Cardiac septum (tissue), 1 donor: ENCODE measurements around the gene STK10. TPM values are rescaled to one million over a fixed set of nuclear protein-coding genes. Genes with fewer than 3 reads are reported as not detected.
"Not testable (repeated sequence)": the region's sequence is repeated elsewhere in the genome, so short reads cannot be mapped to it uniquely, and the experiment has no call there.

Experiments
- DNase-seq: peaks from one replicate; pipeline ENCODE4 v3.0.0-alpha.2; 2020; ENCODE audit warnings: low spot score
- intact Hi-C: fragments of 100-400 bp; cut with DNase I; formaldehyde crosslinking; loops from one replicate; pipeline ENCODE4 v1.14.0; 2022
- total RNA-seq: library from RNA; stranded (reverse); fragmentation: NEBNext Ultra II Directional; extraction: Animal tissue kit (Norgen Biotek cat#: 25700); gene quantifications from one replicate; pipeline ENCODE4 v1.2.1, GENCODE V29; 2021
- donor health status: DM: no; HTN: no; CAD: no.

Gene STK10
- total RNA-seq, 1 donor from 2014 or later, result 12.1 TPM

- intact Hi-C loops, result no loop called here
- no peak for DNase-seq
Observed at GRCh38 chr5:172170251-172170701, 17.7 kb downstream of the STK10 start.

DNA sequence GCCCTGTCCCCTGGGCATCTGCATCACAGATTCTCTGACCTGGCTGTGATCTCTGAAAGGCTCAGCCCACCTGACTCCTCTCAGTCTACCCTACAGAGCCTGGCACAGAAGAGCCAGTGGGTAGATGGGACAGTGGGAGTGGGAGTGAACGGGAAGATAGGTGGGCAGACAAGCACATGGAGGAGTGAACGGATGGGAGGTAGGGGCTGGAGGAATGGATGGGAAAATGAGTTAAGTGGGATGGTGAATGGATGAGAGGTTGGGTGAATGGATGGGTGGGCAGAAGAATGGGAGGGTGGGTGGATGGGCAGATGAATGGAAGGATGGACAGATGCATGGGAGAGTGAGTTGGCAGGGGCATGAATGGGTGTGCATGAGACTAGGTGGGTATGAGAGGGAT, 18.8 kb downstream of the STK10 start:
- intact Hi-C loops, result no loop called here
- DNase-seq, result no peak

DNA sequence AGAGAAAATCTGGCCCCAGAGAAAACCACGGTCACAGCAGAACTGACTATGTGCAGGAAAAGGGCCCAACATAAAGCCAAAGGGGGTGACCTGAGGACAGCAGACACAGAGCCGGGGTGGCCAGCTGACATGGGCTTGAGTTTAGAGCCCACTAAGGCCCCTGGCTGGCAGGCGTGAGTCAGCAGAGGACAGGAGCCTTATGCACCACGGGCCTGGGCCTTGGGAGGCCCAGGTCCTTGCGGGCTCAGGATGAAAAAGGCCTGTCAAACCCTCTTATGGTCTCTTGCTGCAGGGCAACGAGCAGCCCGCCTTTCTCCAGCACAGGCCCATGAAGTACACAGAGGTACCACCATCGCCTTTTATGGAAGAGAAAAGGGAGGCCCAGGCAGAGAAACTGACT, 19.7 kb downstream of the STK10 start:
- DNase-seq, result no peak
- intact Hi-C loops, result no loop called here

DNA sequence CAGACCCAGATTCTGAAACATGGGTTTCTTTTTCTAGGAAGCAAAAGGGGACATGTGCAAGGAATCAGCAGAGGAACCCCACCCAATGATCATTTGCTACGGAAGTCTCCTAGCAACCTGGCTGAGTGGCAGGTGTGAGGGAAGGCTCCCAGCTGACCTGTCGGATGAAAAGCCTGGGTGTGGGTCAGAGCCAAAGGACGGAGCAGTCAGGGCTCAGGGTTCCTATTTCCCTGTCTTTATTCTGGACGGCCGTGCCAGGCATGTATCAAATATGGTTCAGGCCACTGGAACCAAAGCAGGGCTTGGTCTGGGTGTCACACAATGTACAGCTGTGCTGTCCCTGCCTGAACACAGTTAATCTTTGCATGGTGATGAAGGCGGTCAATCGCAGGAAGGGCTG, 20.1 kb downstream of the STK10 start:
- intact Hi-C loops, result no loop called here
- DNase-seq, result no peak

DNA sequence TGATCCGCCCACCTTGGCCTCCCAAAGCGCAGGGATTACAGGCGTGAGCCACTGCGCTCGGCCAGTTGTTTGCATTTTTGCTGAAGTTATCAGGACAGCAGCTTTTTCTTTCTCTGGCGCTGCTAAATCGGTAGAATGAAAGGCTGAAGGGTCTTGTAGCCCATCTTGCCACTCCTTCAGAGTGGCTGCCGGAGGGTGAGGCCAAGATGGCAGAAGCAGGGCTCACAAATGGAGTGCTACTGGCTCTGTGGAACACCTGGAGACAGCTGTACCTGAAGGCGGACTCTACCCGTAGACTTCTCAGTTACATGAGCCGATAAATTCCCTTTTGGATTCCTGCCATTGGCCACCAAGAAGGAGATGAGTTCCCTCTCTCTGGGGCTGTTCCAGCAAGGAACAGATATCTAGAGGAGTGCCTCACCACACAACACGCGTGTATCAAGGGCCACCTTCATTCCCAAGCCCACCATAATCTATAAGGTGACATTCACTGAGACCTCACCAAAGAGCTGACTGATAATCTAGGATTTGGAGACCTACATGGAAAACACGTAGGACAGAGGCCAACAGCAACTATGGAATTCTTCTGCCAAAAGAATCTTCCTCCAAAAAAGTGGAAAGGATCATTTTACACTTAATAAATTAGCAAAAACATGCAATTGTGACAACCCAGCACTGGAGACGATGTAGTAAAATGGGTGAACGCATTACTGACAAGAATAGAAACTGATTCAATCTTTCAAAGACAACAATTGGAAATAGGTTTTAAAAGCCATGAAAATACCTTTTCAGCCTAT, 21.8 kb downstream of the STK10 start:
- no peak for DNase-seq
- intact Hi-C loops, result no loop called here

DNA sequence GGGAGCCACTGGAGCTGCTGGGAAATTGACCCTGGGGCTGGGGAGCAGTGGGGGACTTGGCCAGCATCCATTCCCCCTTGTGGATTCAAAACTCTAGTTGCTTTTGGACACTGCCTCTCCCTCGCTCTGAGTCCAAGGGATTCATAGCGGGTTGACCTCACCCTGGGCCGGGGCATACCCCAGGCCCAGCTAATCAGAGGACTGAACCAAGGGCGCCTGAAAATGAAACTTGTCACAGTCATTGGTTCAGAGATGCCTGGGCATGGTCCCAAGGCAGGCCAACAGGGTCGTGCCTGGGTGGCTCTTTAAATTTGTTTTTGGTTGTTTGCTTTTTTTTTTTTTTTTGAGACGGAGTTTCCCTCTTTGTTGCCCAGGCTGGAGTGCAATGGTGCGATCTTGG, 22.6 kb downstream of the STK10 start:
- intact Hi-C loops, result no loop called here
- no peak for DNase-seq

DNA sequence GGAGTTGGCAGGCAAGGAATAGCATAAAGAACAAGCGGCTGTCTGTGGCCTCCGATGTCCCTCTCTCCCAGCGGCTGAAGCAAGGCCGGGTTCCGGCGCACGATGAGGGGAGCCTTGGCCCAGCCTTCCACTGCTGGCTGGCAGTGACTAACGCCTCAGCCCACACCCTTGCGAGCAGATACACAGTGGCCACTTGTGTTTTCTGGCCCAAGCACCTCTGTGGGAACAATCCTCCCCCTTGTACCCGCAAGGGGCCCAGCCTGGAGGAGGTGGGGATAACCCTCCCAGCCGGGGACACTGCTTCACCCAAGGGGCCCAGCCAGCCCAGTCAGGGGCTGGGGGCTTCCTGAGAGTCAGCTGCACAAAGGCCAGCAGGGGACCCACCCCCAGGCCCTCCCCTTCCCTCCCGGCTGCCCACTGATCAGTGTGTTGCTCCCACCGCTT, 23.2 kb downstream of the STK10 start:
- intact Hi-C loops, result no loop called here

GRCh38 chr5:172163346-172163745, 24.7 kb downstream of the STK10 start:
- intact Hi-C loops, result no loop called here
- no peak for DNase-seq

More for the DNA sequence above, 23.2 kb downstream of the STK10 start:
- no peak for DNase-seq

DNA sequence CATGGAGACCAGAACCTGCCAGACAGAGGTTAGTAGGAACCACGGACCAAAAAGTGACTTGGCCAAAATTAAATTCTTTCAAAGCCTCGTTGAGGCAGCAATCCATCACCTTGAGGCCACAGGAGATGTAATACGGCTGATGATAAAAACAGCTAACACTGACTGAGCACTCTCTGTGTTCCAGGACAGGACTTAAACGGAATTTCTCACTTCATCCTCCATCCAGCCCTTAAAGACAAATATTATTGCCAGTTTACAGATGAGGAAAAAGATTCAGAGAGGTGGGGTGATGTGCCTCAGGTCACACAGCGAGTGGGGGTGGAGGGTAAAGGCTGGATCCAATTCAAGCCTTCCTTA, 25.1 kb downstream of the STK10 start:
- intact Hi-C loops, result no loop called here
- no peak for DNase-seq

DNA sequence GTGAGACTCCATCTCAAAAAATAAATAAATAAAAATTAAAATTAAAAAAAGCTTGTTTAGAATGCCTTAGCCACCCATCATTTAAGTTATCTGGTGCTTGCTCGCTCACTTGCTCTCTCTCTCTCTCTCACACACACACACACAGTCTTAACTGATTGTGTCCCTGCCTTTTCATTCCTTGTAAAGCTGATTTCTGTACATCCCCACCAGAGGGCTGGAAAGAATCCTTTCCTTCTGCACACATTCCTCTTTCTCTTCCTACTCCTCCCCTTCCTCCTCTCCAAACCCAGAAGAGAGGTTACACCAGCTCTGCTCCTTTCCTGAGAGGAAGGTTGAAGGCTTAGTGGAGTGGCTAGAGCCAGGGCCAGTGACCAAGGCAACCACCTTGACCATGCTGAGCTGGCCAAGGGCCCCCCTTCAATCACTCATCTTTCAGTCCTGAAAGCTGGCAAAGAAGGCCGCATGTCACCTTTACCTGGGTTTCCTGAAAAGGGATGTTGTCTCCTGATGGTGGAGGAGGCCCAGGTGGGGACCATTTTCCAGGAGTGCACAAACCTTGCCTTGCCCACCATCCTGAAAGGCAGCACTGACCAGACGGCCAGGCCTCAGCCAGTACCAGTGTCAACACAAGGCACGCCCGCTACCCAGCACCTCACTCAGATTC, 25.6 kb downstream of the STK10 start:
- DNase-seq, result no peak
- intact Hi-C loops, result no loop called here

- no peak for DNase-seq
- intact Hi-C loops, result no loop called here
Observed at GRCh38 chr5:172160506-172160905, 27.5 kb downstream of the STK10 start.

- no peak for DNase-seq
- intact Hi-C loops, result loop anchor here (5.0 kb wide), 1 partner anchor 42 kb away; no protein-coding TSS in a partner anchor
Observed at GRCh38 chr5:172159016-172159415, 29.0 kb downstream of the STK10 start.

DNA sequence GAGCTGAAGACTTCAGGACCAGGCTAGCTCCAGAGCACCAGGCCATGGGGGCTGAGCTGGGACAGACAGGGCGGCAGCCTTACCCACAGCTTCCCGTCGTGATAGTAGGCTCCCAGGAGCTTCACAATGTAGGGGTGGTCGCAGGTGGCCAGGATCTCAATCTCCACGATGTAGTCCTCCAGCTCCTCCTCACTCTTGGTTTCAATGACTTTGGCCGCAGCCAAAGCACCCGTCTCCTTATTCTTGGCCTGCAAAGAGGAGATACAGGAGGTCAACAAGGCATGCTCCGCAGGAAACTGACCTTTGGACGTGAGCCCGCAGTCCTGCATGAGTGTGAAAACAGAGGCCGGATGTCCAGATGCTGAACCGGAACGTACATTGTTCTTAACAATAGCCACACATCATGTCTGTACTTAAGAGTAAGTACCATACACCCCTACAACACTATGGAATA, 31.5 kb downstream of the STK10 start:
- intact Hi-C loops, result loop anchor here (5.0 kb wide), 1 partner anchor 39 kb away; no protein-coding TSS in a partner anchor
- no peak for DNase-seq

DNA sequence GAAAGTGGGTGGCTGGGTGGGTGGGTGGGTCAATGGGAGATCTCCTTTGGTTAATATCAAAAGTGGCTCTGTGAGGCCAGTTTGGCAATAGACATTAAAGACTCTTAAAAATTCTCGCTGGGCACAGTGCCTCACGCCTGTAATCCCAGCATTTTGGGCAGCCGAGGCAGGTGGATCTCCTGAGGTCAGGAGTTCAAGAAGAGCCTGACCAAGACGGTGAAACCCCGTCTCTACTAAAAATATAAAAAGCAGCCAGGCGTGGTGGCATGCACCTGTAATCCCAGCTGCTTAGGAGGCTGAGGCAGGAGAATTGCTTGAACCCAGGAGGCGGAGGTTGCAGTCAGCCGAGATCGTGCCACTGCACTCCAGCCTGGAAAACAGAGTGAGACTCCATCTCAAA, 32.9 kb downstream of the STK10 start:
- not testable (repeated sequence) for DNase-seq
- intact Hi-C loops, result loop anchor here (5.0 kb wide), 1 partner anchor 38 kb away; no protein-coding TSS in a partner anchor

- DNase-seq, result no peak
- intact Hi-C loops, result no loop called here
Observed at GRCh38 chr5:172153695-172154094, 34.3 kb downstream of the STK10 start.

GRCh38 chr5:172151661-172152210, 36.3 kb downstream of the STK10 start:
- no peak for DNase-seq
- intact Hi-C loops, result no loop called here

DNA sequence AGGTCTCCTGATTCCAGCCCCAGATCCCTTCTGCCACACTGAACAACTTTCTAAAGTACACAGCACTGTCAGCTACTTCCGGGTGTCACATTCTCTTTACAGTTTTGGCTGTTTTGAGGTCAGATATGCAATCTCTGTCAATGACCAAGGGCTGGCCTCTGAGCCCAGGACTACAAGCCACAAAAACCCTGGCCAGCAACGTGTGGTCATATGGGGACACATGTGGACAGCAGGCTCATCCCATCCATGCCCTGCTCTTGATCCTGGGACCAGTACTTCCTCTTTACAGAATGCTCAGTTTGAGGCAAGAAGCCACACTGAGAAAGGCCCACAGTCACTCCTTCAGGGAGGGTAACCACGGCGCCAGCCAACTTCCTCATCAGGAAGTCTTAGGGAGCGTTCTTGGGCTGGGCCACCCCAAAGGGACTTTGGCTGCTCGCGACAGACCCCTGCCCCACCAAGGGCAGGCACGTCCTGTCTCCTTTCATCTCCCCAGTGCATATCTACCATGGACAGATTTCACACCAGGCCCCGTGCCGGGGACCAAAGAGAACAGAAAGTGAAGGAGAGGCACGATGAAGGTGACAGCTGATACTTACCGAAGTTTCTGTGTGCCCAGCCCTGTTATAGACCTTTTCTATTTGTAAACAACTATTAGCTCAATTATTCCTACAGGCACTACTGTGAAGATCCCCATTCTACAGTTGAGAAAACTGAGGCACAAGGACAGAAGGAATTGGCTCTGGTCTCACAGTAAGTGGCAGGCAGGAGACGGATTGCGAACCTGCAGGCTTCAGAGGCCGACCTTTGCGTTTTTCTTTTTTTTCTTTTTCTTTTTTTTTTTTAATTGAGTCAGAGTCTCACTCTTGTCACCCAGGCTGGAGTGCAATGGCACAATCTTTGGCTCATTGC, 37.3 kb downstream of the STK10 start:
- intact Hi-C loops, result no loop called here
- peak; percentile 91 for DNase-seq

- intact Hi-C loops, DNase-seq: not testable (repeated sequence)
Observed at GRCh38 chr5:172149481-172149880, 38.5 kb downstream of the STK10 start.

DNA sequence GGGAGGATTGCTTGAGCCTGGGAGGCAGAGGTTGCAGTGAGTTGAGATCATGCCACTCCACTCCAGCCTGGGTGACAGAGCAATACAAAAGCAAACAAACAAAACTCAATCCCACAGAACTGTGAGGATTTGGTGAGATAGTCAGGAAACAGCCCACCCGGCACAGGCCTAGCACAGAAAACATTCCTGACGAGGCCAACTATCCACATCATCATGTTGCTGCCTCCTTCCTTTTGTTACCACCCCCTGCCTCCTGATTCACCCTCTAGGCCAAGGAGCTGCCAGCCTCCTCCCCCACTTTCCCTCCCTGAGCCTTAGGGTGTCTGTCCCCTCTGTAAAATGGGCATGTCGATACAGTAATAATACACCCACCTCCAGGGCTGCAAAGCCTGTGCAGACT, 39.0 kb downstream of the STK10 start:
- intact Hi-C loops, result no loop called here
- peak; percentile 31 for DNase-seq

DNA sequence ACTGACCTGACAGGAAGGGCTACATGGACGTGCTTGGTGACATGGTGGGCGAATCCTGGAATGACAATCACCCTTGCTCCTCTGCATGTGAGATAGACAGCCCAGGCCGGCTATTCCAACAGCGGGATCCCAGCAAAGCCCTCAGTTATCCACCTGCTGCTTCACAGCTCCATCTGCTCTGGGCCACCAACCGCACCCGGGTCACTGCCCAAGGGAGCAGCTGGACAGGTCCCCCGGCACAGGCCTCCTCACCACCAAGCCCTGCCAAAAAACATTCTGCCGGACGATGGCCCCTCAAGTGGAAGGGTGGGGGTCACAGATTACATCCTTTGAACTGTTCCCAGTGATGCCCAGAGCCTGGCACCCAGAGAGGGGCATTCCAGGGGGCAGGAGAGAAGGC, 39.6 kb downstream of the STK10 start:
- intact Hi-C loops, result no loop called here
- peak; percentile 61 for DNase-seq
